CMK (cell line): ENCODE data around the gene HSPA4.
"Not testable (repeated sequence)": the region's sequence is repeated elsewhere in the genome, so short reads cannot be mapped to it uniquely, and the experiment has no call there.

Experiments used
- DNase-seq: peaks from one replicate; pipeline ENCODE4 v3.0.0-alpha.2; 2010; ENCODE audit warnings: low read depth

Gene HSPA4

DNA sequence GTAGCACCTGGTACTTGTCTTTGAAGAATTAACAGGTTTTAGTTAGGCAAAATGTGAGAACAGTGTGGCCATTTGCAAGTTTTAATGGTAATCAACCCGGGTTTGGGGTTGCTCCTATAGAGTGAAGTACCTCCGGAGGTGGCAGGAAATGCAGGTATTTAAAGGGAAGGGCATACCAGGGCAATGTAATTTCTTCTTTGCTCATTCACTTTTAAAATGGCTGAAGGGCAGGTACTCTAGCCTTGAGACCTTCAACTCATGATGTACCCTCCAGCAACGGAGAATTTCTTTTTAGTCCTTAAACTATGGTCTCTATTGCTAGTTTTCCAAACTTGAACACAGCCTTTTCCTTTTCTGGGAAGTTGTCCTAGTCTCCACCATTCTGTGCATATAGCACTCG is 1.3 kb upstream of the HSPA4 start:
- no peak for DNase-seq

- peak; percentile 8 for DNase-seq
These were observed 712 bp upstream of the HSPA4 start for GRCh38 chr5:133051061-133051541.

GRCh38 chr5:133052317-133053175 is 733 bp downstream of the HSPA4 start:
- DNase-seq, result peak; percentile 54

DNA sequence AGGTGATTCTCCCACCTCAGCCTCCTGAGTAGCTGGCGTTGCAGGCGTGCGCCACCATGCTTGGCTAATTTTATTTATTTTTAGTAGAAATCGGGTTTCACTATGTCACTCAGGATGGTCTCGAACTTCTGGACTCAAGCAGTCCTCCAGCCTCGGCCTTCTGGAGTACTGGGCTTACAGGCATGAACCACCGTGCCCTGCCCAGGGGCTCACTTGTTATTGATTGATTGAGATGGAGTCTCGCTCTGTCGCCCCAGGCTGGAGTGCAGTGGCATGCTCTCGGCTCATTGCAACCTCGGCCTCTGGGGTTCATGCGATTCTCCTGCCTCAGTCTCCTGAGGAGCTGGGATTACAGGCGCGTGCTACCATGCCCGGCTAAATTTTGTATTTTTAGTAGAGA is 1.6 kb downstream of the HSPA4 start:
- DNase-seq, result no peak

- no peak for DNase-seq
These were observed 3.1 kb downstream of the HSPA4 start for GRCh38 chr5:133054697-133055471.

- no peak for DNase-seq
These were observed 5.1 kb downstream of the HSPA4 start for GRCh38 chr5:133056891-133057290.

DNA sequence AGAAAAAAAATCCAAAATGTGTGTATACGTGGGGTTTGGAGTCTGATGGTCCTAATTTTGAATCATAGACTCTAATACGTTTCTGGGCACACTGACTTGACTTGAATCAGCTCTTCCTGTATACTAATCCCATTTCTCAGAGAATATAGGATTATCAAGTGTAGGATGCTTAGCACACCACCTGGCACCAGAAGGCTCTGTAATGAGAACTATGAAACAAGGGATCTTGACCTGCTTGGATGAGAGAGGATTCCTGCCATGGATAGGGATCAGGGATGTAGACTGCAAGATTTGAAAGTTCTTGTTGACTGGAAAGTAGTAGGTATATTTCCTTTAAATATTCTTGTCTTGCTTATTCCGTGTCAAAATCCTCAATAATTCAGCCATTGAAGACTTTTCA is 7.8 kb downstream of the HSPA4 start:
- no peak for DNase-seq

GRCh38 chr5:133062276-133062675 is 10.5 kb downstream of the HSPA4 start:
- DNase-seq, result no peak

DNA sequence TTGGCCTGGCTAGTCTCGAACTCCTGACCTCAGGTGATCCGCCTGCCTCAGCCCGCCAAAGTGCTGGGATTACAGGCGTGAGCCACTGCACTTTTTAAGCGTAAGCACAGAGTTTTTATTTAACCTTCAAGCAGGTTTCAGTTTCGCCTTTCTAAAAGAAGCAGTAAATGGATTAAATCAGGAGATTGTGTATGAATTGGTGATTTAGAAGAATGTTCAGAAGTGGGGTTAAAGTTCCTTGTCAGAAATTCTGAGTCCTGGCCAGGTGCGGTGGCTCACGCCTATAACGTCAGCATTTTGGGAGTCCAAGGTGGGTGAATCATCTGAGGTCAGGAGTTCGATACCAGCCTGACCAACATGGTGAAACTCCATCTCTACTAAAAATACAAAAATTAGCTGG is 12.2 kb downstream of the HSPA4 start:
- no peak for DNase-seq

GRCh38 chr5:133065471-133065870 is 13.7 kb downstream of the HSPA4 start:
- DNase-seq, result no peak

GRCh38 chr5:133066045-133066444 is 14.2 kb downstream of the HSPA4 start:
- no peak for DNase-seq

GRCh38 chr5:133072021-133072420 is 20.2 kb downstream of the HSPA4 start:
- no peak for DNase-seq

DNA sequence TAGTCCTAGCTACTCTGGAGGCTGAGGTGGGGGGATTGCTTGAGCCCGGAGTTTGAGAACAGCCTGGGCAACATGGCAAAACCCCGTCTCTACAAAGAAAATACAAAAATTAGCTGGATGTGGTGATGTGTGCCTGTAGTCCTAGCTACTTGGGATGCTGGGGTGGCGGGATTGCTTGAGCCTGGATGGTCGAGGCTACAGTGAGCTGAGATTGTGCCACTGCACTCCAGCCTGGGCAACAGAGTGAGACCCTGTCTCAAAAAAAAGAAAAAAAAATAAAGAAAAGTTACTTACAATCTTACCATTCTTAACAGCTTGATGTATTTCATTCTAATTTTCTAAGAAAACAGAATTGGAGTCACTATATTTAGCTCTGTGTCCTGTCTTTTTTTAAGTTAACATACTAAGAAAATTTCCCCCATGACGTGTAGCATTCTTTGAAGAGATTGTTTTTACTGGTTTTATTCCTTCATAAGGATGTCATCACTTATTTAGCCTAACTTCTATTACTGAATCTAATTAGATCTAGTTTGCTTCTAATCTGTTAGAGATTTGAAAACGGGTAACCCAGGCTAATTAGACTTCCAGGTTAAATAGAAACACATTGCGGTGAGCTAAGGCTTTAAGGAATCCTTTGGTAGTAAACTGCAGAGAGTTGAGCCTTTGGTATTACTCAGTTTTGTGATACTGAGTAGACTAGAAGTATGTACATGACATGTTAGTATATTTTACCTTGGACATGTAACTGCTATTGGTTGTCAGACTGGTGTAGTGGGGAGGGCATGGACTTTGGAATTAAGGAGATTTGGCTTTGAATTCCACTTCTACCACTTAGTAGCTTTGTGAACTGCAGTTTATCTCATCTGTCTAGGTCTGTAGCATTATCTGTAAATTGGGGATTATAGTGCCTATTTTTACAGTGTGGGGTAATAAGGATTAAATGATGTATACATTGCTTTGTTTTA is 24.0 kb downstream of the HSPA4 start:
- no peak for DNase-seq

DNA sequence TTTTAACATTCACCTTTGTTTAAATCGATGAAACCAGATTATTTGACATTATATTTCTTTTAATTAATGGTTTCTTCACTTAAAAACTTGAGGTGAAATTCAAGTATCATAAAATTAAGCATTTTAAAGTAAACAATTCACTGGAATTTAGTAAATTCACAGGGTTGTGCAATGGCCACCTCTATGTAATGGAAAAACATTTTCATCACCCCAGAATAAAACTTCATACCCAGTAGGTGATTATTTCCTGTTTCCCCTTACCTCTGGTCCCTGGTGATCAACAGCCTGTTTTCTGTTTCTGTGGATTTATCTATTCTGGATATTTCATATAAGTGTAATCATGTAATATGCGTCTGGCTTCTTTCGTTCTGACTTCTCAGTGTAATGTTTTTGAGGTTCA is 27.2 kb downstream of the HSPA4 start:
- DNase-seq, result no peak

- DNase-seq, result no peak
These were observed 29.2 kb downstream of the HSPA4 start for GRCh38 chr5:133081036-133081435.

- no peak for DNase-seq
These were observed 29.9 kb downstream of the HSPA4 start for GRCh38 chr5:133081703-133082102.

GRCh38 chr5:133082128-133082527 is 30.3 kb downstream of the HSPA4 start:
- no peak for DNase-seq

- DNase-seq, result no peak
These were observed 32.1 kb downstream of the HSPA4 start for GRCh38 chr5:133083901-133084300.

DNA sequence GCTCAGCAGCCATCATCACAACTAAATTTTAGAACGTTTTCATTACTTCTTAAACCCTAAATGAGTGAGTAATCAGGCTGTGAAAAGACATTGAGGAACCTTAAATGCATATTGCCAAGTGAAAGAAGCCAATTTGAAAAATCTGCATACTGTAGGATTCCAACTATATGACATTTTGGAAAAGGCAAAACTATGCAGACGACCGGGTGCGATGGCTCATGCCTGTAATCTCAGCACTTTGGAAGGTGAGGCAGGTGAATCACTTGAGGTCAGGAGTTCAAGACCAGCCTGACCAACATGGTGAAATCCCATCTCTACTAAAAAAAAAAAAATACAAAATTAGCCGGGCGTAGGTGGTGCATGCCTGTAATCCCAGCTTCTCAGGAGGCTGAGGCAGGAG is 33.4 kb downstream of the HSPA4 start:
- DNase-seq, result not testable (repeated sequence)

GRCh38 chr5:133086366-133086875 is 34.6 kb downstream of the HSPA4 start:
- DNase-seq, result no peak

GRCh38 chr5:133088064-133088463 is 36.3 kb downstream of the HSPA4 start:
- no peak for DNase-seq

- DNase-seq, result no peak
These were observed 39.2 kb downstream of the HSPA4 start for GRCh38 chr5:133091034-133091433.
